SK-N-SH treated with all-trans-retinoic acid at 6 μM for 48 hours (cell line): Measurements from ENCODE around the gene PRKCG.

Experiments
- ATAC-seq: fragments of 200-7000 bp; cut with Tn5 transposase; 3 replicates; pipeline ENCODE4 v1.9.1; 2020; ENCODE audit warnings: mild to moderate bottlenecking, moderate library complexity
- ARNTL ChIP-seq: fragments of 450-650 bp; formaldehyde crosslinking; IDR thresholded peaks from 2 replicates; pipeline ENCODE4 v1.5.0; 2020; ENCODE audit warnings: low read depth, mild to moderate bottlenecking, moderate library complexity, borderline replicate concordance
- BACH2 ChIP-seq: fragments of 250-450 bp; sonication (Bioruptor Pico); IDR thresholded peaks from 2 replicates; pipeline ENCODE4 v1.9.0; 2021; ENCODE audit warnings: mild to moderate bottlenecking, borderline replicate concordance
- CSDC2 ChIP-seq: fragments of 250-450 bp; sonication (Bioruptor Pico); IDR thresholded peaks from 2 replicates; pipeline ENCODE4 v1.5.0; 2020; ENCODE audit warnings: mild to moderate bottlenecking, moderate library complexity
- GLIS3 ChIP-seq: fragments of 250-450 bp; sonication (Bioruptor Pico); IDR thresholded peaks from 2 replicates; pipeline ENCODE4 v1.5.0; 2020; ENCODE audit warnings: mild to moderate bottlenecking, moderate library complexity
- ISL1 ChIP-seq: fragments of 250-450 bp; sonication (Bioruptor Pico); IDR thresholded peaks from 2 replicates; pipeline ENCODE4 v2.1.2; 2022; ENCODE audit warnings: mild to moderate bottlenecking, moderate library complexity
- OSR1 ChIP-seq: fragments of 250-450 bp; sonication (Bioruptor Pico); IDR thresholded peaks from 2 replicates; pipeline ENCODE4 v1.8.0; 2022; ENCODE audit warnings: moderate library complexity, mild to moderate bottlenecking, inconsistent platforms
- PPARA ChIP-seq: fragments of 250-450 bp; sonication (Bioruptor Pico); IDR thresholded peaks from 2 replicates; pipeline ENCODE4 v1.5.0; 2020; ENCODE audit warnings: mild to moderate bottlenecking, borderline replicate concordance
- RARB ChIP-seq: fragments of 250-450 bp; sonication (Bioruptor Pico); IDR thresholded peaks from 2 replicates; pipeline ENCODE4 v1.8.0; 2021; ENCODE audit warnings: mild to moderate bottlenecking, moderate library complexity
- SNAI2 ChIP-seq: fragments of 250-450 bp; sonication (Bioruptor Pico); IDR thresholded peaks from 2 replicates; pipeline ENCODE4 v1.5.0; 2020; ENCODE audit warnings: mild to moderate bottlenecking, moderate library complexity
- TCF4 ChIP-seq: fragments of 250-450 bp; sonication (Bioruptor Pico); IDR thresholded peaks from 2 replicates; pipeline ENCODE4 v1.8.0; 2021; ENCODE audit warnings: mild to moderate bottlenecking, moderate library complexity, borderline replicate concordance
- TOX ChIP-seq: fragments of 250-450 bp; sonication (Bioruptor Pico); IDR thresholded peaks from 2 replicates; pipeline ENCODE4 v1.8.0; 2021; ENCODE audit warnings: mild to moderate bottlenecking, moderate library complexity, borderline replicate concordance
- ZC3H10 ChIP-seq: fragments of 250-450 bp; sonication (Bioruptor Pico); IDR thresholded peaks from 2 replicates; pipeline ENCODE4 v1.5.1; 2021; ENCODE audit warnings: mild to moderate bottlenecking, moderate library complexity
- ZFP3 ChIP-seq: fragments of 250-450 bp; sonication (Bioruptor Pico); IDR thresholded peaks from 2 replicates; pipeline ENCODE4 v1.5.0; 2020; ENCODE audit warnings: mild to moderate bottlenecking, moderate library complexity
- ZFP30 ChIP-seq: fragments of 450-650 bp; formaldehyde crosslinking; IDR thresholded peaks from 2 replicates; pipeline ENCODE4 v1.5.0; 2022; ENCODE audit warnings: mild to moderate bottlenecking, moderate library complexity
- ZNF565 ChIP-seq: fragments of 450-650 bp; formaldehyde crosslinking; conservative IDR thresholded peaks from 2 replicates; pipeline ENCODE4 v1.5.0; 2020; ENCODE audit warnings: low read depth, mild to moderate bottlenecking, moderate library complexity
- ZNF70 ChIP-seq: fragments of 450-650 bp; formaldehyde crosslinking; IDR thresholded peaks from 2 replicates; pipeline ENCODE4 v1.5.0; 2020; ENCODE audit warnings: mild to moderate bottlenecking, moderate library complexity
- TF ChIP-seq, protein P1 (sequence below): fragments of 250-450 bp; sonication (Bioruptor Pico); IDR thresholded peaks from 2 replicates; pipeline ENCODE4 v1.8.0; 2021; ENCODE audit warnings: low read depth, mild to moderate bottlenecking, moderate library complexity, borderline replicate concordance
- TF ChIP-seq, protein P2 (sequence below): fragments of 250-450 bp; sonication (Bioruptor Pico); IDR thresholded peaks from 2 replicates; pipeline ENCODE4 v1.5.1; 2020; ENCODE audit warnings: low read depth, mild to moderate bottlenecking, moderate library complexity
- TF ChIP-seq, protein P3 (sequence below): fragments of 250-450 bp; sonication (Bioruptor Pico); IDR thresholded peaks from 2 replicates; pipeline ENCODE4 v1.5.1; 2021; ENCODE audit warnings: mild to moderate bottlenecking, moderate library complexity

The PRKCG gene

GRCh38 chr19:53903055-53903680, 21.2 kb downstream of the PRKCG start (continued):
- TF ChIP-seq, protein P1, sequence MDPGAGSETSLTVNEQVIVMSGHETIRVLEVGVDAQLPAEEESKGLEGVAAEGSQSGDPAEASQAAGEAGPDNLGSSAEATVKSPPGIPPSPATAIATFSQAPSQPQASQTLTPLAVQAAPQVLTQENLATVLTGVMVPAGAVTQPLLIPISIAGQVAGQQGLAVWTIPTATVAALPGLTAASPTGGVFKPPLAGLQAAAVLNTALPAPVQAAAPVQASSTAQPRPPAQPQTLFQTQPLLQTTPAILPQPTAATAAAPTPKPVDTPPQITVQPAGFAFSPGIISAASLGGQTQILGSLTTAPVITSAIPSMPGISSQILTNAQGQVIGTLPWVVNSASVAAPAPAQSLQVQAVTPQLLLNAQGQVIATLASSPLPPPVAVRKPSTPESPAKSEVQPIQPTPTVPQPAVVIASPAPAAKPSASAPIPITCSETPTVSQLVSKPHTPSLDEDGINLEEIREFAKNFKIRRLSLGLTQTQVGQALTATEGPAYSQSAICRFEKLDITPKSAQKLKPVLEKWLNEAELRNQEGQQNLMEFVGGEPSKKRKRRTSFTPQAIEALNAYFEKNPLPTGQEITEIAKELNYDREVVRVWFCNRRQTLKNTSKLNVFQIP (CRISPR knock-in tag), result no peak
- TF ChIP-seq TOX (CRISPR knock-in tag), result no peak
- no peak for TF ChIP-seq ISL1 (CRISPR knock-in tag)
- no peak for TF ChIP-seq ZNF70 (CRISPR knock-in tag)

DNA sequence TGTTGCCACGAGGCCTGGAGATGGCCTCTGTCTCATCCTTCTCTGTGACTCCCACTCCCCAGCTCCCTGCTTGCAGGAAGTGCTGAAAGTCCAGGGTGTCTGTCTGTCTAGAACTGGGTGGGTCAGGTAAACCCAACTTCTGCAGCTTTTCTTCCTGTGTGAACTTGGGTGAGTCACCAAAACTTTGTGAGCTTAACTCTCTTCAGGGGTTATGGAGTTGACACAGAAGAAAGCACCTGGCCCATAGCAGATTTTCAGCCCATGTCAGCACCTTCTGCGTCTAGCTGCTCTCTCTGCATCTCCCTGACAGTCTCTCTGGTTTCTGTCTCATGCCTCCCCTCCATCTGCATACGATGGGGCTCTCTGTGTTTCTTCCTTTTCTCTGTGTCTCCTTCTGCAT, 22.9 kb downstream of the PRKCG start:
- TF ChIP-seq, protein P2, sequence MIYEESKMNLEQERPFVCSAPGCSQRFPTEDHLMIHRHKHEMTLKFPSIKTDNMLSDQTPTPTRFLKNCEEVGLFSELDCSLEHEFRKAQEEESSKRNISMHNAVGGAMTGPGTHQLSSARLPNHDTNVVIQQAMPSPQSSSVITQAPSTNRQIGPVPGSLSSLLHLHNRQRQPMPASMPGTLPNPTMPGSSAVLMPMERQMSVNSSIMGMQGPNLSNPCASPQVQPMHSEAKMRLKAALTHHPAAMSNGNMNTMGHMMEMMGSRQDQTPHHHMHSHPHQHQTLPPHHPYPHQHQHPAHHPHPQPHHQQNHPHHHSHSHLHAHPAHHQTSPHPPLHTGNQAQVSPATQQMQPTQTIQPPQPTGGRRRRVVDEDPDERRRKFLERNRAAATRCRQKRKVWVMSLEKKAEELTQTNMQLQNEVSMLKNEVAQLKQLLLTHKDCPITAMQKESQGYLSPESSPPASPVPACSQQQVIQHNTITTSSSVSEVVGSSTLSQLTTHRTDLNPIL (CRISPR knock-in tag), result no peak
- TF ChIP-seq ISL1 (CRISPR knock-in tag), result no peak
- TF ChIP-seq, protein P1 (CRISPR knock-in tag), result no peak
- TF ChIP-seq GLIS3 (CRISPR knock-in tag), result no peak
- no peak for TF ChIP-seq ZFP3
- TF ChIP-seq TOX (CRISPR knock-in tag), result no peak
- no peak for TF ChIP-seq OSR1 (CRISPR knock-in tag)
- TF ChIP-seq SNAI2 (CRISPR knock-in tag), result no peak
- TF ChIP-seq PPARA, result no peak
- no peak for TF ChIP-seq ZC3H10 (CRISPR knock-in tag)
- TF ChIP-seq ZNF70 (CRISPR knock-in tag), result no peak
- TF ChIP-seq CSDC2 (CRISPR knock-in tag), result no peak
- ATAC-seq, result no peak

DNA sequence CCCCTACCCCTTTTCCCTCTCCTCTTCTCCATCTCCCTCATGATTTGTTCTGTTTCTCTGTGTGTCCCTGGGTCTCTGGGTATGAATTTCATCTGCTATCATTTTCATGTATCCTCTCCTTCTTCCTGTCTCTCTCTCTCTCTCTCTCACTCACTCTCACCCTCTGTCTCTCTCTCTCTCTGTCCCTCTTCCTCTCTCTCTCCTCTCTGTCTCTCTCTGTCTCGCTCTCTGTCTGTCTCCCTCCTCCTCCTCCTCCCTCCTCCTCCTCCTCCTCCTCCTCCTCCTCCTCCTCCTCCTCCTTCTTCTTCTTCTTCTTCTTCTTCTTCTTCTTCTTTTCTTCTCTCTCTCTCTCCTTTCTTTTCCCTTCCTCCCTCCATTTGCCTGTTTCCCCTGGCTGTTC, 23.8 kb downstream of the PRKCG start:
- no peak for ATAC-seq
- no peak for TF ChIP-seq TOX (CRISPR knock-in tag)
- no peak for TF ChIP-seq PPARA
- no peak for TF ChIP-seq ARNTL
- no peak for TF ChIP-seq GLIS3 (CRISPR knock-in tag)
- no peak for TF ChIP-seq ISL1 (CRISPR knock-in tag)
- TF ChIP-seq, protein P1 (CRISPR knock-in tag), result no peak
- TF ChIP-seq, protein P3, sequence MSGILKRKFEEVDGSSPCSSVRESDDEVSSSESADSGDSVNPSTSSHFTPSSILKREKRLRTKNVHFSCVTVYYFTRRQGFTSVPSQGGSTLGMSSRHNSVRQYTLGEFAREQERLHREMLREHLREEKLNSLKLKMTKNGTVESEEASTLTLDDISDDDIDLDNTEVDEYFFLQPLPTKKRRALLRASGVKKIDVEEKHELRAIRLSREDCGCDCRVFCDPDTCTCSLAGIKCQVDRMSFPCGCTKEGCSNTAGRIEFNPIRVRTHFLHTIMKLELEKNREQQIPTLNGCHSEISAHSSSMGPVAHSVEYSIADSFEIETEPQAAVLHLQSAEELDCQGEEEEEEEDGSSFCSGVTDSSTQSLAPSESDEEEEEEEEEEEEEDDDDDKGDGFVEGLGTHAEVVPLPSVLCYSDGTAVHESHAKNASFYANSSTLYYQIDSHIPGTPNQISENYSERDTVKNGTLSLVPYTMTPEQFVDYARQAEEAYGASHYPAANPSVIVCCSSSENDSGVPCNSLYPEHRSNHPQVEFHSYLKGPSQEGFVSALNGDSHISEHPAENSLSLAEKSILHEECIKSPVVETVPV, result no peak

GRCh38 chr19:53906211-53907192, 24.5 kb downstream of the PRKCG start:
- TF ChIP-seq ZFP30 (CRISPR knock-in tag) (no peak), RARB (CRISPR knock-in tag) (no peak), BACH2 (no peak), OSR1 (CRISPR knock-in tag) (no peak), TOX (CRISPR knock-in tag) (no peak), ZNF565 (no peak), TCF4 (CRISPR knock-in tag) (no peak), ARNTL (no peak), ZNF70 (CRISPR knock-in tag) (no peak), ISL1 (CRISPR knock-in tag) (no peak)
- TF ChIP-seq, protein P2 (CRISPR knock-in tag), result no peak
- TF ChIP-seq, protein P3, result no peak
- peak; percentile 62 for ATAC-seq
